CD4-positive, alpha-beta T cell treated with Interferon gamma for 1 hour (primary cell): ENCODE data around the gene SMIM43.
"Not testable (repeated sequence)": the region's sequence is repeated elsewhere in the genome, so short reads cannot be mapped to it uniquely, and the experiment has no call there.

Source experiments
- DNase-seq: peaks from one replicate; pipeline ENCODE4 v3.0.0-alpha.2; 2020

SMIM43 gene

GRCh38 chr4:121778991-121779628, 14.1 kb upstream of the SMIM43 start:
- no peak for DNase-seq

GRCh38 chr4:121777625-121778024, 12.7 kb upstream of the SMIM43 start:
- DNase-seq = no peak

DNA sequence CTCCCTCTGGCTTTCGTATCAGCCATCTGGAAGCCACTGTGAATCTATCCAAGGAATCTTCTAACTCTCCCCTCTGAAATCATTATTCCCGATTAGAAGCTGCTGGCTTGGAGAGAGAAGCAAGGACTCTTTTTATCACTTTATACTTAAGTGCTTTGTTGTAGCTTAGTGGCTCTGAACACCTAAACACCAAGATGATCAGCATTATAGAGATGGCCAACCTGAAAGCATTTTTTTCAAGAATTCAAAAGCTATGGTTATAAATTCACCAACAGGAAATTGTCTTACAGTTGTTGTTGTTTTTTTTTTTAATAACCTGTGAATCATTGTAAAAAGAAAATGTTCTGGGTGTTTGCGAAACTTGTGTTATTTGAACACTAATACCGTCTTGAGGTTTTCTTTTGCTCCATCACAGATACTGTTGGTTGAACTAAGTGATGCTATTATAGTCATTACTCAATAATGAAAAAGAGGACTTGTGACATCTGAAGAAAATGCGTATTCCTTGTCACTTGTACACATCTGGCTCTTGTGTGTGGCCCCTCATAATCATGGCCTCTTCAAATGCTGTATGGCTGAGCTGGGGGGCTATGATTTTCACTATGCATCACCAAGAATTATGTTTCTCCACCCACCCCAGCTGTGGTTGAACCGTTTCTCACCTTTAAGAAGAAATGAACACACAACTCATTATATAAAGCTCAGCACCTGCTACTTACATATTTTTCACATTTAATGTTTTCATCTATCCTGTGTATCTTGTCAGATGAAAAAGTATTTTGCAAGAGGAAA, 11.8 kb upstream of the SMIM43 start:
- DNase-seq = no peak

DNA sequence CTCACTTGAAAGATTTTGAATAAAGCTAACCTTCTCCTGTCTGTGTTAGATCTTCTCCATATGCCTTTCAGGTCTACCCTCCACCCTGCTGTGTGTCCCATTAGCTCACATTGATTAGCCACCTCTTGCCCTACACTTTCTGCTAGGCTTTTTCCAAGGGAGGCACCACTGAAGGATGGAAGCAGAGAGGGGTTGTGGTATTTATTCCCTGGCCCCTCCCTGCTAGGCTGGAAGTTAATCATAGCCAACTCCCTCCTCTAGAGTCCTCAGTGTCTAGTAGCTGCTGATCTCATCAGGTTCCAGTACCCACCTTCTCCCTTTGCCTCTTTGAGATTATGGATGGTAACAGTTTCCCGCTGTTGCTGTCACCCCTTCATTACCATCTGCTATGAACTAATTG, 8.9 kb upstream of the SMIM43 start:
- no peak for DNase-seq

GRCh38 chr4:121771869-121772268, 6.9 kb upstream of the SMIM43 start:
- DNase-seq = no peak

- DNase-seq = no peak
Observed at GRCh38 chr4:121769341-121769740, 4.4 kb upstream of the SMIM43 start.

GRCh38 chr4:121767166-121767565, 2.2 kb upstream of the SMIM43 start:
- DNase-seq = no peak

- no peak for DNase-seq
Observed at GRCh38 chr4:121765971-121766538, 1.1 kb upstream of the SMIM43 start.

DNA sequence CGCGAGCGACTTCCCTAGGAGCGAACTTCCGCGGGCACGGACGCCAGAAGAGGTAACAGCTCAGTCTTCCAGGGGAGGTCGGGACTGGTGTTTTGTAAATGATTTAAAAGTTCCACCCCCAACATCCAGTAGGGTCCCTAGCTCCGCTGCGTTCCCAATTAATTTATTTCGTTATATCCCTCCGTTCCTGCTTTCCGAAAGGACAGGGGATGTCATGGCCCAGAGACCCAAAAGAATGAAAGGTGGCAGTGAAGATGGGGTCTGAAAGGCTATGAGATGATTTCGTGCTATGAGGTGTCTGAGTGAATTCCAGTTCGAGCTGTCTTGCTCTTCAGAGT, 373 bp upstream of the SMIM43 start:
- DNase-seq = no peak

DNA sequence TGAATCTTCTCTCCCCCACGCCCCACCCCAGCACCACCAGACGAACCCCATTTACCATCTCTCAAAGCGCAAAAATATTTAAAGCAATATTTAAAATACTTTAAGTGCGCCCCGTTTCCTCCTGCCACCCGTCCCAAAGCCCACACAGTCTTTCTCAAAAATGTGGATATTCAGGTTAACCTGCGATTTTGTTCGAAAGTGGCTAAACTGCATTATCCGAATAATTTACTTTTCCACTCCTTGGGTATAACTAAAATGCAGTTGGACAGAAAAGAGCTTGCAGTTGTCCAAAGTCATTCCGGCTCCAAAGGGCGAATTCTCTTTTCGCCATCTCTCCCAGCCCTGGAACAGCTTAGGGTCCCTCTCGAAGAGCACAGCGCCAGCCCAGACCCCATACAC, 662 bp downstream of the SMIM43 start:
- no peak for DNase-seq

- DNase-seq = no peak
Observed at GRCh38 chr4:121760205-121760604, 4.8 kb downstream of the SMIM43 start.

- no peak for DNase-seq
Observed at GRCh38 chr4:121758925-121759568, 5.9 kb downstream of the SMIM43 start.

DNA sequence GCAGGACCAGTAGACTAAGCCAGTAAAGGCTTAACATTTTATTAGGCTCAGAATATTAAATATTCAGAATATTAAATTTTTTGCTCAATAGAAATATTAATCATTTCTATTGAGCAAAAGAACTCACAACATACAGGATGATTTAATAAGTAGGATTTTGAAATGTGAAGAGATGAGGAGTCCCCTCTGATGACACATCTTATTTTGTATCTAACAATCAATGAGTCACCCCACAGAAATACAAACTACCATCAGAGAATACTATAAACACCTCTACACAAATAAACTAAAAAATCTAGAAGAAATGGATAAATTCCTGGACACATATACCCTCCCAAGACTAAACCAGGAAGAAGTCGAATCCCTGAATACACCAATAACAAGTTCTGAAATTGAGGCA, 12.8 kb downstream of the SMIM43 start:
- DNase-seq = not testable (repeated sequence)

- no peak for DNase-seq
Observed at GRCh38 chr4:121749225-121749624, 15.7 kb downstream of the SMIM43 start.

GRCh38 chr4:121742794-121743193, 22.2 kb downstream of the SMIM43 start:
- DNase-seq = no peak

- DNase-seq = no peak
Observed at GRCh38 chr4:121741751-121742150, 23.2 kb downstream of the SMIM43 start.

DNA sequence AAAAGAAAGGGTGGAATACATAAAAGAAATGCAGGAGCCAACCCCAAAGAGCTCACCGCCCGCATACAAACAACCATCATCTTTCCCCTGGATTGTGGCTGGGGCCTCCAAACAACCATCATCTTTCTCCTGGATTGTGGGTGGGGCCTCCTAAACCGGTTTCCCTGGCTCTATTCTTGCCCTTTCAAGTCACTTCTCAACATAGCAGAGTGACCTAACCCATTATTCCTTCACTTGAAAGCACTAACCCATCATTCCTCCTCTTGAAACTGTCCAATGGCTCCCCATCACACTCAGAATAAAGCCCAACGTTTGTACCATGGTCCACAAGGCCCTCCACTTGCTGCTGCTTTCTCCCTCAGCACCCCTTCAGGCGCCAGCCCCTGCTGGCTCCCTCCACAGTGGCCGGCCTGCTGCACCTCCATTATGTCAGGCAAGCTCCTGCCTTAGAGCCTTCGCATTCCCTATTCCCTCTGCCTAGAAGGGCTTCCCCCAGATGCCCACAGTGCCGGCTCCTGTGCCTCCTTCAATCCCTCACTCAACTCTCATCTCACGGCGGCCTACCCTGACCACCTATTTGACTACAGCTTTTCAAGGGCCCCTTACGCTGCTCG, 24.1 kb downstream of the SMIM43 start:
- DNase-seq = no peak

DNA sequence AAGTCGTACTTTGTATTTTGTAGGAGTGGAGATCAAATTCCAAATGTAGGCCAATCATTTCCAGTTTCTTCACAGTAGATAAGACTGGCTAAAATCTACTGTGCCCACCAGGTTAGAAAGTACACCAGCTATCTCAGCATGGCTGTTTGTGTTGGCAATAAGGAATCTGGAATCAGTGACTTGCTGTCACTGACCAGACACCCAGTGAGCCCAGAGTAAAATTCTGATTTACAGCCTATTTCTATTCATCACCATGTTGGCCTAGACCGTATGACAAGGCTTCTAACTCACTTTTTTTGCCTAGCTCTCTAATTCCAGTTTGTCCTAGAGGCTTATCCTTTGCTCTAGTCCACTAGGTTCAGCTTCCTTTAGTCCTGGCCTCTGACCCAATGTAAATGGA, 25.4 kb downstream of the SMIM43 start:
- DNase-seq = no peak

DNA sequence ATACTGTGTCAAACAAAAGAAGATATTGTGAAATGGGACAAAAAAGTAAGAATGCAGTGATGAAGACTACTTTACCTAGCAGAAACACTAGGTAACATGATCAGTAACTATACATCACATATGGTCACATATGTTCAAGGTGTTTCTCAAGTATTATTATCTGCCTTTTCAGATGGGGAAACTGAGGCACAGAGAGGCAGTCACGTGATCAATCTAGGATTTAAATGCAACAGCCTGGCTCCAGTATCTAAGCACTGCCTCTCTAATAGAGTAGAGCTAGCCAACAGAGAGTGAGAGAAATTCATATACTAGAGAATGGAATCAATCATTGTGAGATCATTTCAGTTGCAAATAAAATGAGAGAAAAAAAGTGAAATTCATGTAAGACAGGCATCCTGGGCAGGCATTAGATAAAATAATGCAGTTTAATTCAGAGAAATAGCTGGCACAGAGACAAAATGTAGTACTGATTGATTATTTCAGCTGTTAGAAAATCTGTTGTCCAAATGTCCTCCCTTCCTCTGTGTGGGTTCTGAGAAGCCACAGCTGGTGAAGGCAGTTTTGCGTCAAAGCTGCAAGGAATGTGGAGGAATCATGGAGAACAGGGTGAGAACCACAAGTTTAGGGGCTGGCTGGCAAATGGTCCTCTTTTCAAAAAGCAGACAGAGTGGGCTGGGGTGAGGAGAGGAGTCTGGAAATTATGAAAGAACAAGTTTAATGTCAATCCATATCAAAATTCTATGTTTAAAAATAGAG, 26.0 kb downstream of the SMIM43 start:
- DNase-seq = no peak

DNA sequence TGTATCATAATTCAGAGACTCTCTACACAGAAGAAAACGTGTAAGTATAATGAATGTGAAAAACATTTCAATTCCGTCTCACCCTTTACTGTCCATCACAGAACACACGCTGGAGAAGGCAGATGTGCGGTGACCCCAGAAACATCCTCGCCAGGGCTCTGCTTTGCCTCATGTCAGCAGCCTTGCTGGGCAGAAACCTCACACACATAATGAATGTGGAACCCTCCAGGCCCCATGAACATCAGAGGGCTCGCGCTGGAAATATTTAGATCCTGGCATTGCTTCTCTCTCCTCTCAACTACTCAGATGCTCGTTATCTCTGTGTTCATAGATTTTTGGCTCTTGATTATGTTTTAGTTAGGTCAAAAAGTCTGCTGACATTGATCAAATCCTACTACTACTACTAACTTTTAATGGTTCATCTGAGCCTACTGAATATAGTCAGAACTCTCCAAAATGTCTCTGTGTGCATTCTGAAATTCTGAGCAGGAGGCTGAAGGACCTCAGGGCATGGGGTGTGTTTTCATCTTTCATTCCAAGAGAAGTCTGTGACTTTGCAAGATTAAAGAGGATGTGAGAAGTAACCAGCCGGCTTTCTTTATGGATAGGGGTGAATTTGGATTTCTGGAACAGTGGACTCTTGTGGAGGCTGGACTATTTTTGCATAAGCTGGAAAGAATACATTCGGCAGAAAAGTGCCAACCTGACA, 27.0 kb downstream of the SMIM43 start:
- no peak for DNase-seq

- no peak for DNase-seq
Observed at GRCh38 chr4:121736735-121737351, 28.1 kb downstream of the SMIM43 start.

DNA sequence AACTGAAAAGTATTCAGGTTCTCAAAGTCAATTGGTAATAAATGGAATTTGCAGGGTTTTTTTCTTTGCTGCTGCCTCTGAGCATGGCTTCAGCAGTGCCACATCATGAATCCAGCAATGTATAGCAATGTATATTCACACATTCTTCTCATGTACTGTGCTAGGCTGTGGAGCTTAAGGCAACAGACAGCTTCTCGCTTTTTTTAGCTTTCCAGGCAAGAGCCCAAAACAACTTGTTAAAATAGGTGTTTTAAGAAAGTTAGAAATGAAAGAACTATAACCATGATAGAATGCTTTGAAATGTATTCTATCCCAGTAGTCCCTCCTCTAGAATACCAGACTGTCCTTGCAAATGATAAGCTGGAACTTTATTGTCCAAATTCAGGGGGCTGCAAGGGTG, 30.4 kb downstream of the SMIM43 start:
- DNase-seq = no peak
